GM23338 (cell line): ENCODE data around the gene FGFRL1.

Experiments
- CREB1 ChIP-seq: fragments of 250-450 bp; sonication (Bioruptor Pico); IDR thresholded peaks from 2 replicates; pipeline ENCODE4 v1.5.0; 2020; ENCODE audit warnings: low read depth, mild to moderate bottlenecking, moderate library complexity
- CTCF ChIP-seq, 2 experiments: fragments of 200-600 bp in 1 of 2; sonication (generic) in 1 of 2; conservative IDR thresholded peaks; 2 replicates each; pipeline versions ENCODE4 v1.5.1 to v1.6.1; 2016 to 2017; ENCODE audit warnings: antibody characterized with exemption in 2 of 2, low read depth in 2 of 2, mild to moderate bottlenecking in 2 of 2, moderate library complexity in 1 of 2
- EZH2 ChIP-seq: fragments of 200-600 bp; sonication (generic); IDR thresholded peaks from one replicate; pipeline ENCODE4 v1.8.0; 2017; ENCODE audit warnings: antibody characterized with exemption, mild to moderate bottlenecking, low read depth; ENCODE audit not compliant: unreplicated experiment
- EZH2phosphoT487 ChIP-seq: fragments of 200-600 bp; sonication (generic); IDR thresholded peaks from one replicate; pipeline ENCODE4 v1.8.1; 2018; ENCODE audit warnings: antibody characterized with exemption; ENCODE audit not compliant: unreplicated experiment
- JUNB ChIP-seq: IDR thresholded peaks from one replicate; pipeline ENCODE4 v1.6.1; 2016; ENCODE audit warnings: antibody characterized with exemption; ENCODE audit not compliant: unreplicated experiment

GRCh38 chr4:1055721-1056590, 44.5 kb downstream of the FGFRL1 start:
- TF ChIP-seq CTCF (conservative IDR thresholded peaks at IDR 0.05; ENCODE audit: low read depth in 2 of 2) = no peak
- no peak for TF ChIP-seq CREB1 (CRISPR knock-in tag)
- TF ChIP-seq JUNB = no peak
- TF ChIP-seq EZH2phosphoT487 = no peak
- no peak for TF ChIP-seq EZH2
